Urinary bladder (tissue), 4 donors: ENCODE measurements around the gene SPTAN1. TPM values are rescaled to one million over a fixed set of nuclear protein-coding genes. Genes with fewer than 3 reads are reported as not detected.
"Not testable (repeated sequence)": the region's sequence is repeated elsewhere in the genome, so short reads cannot be mapped to it uniquely, and the experiment has no call there.

Experiments used
- DNase-seq: peaks from one replicate; pipeline ENCODE4 v3.0.0-alpha.2; 2015; ENCODE audit errors: extremely low spot score
- H3K27ac ChIP-seq: one replicate; pipeline ENCODE4 v1.5.1; 2013; ENCODE audit warnings: low read depth, mild to moderate bottlenecking, moderate library complexity
- H3K36me3 ChIP-seq: one replicate; pipeline ENCODE4 v1.6.1; 2013; ENCODE audit warnings: mild to moderate bottlenecking, moderate library complexity; ENCODE audit not compliant: insufficient read depth
- H3K4me1 ChIP-seq: one replicate; pipeline ENCODE4 v1.6.1; 2013; ENCODE audit warnings: mild to moderate bottlenecking, moderate library complexity; ENCODE audit not compliant: insufficient read depth
- H3K4me3 ChIP-seq: one replicate; pipeline ENCODE4 v1.5.1; 2013; ENCODE audit warnings: low read depth, low read length
- WGBS: extraction: QIAGEN DNeasy Blood & Tissue Kit; methylation state at CpG from one replicate; pipeline ENCODE4 v1.1.7; 2013; 5-methylcytosine and 5-hydroxymethylcytosine counted together
- polyA plus RNA-seq: library from polyadenylated mRNA; stranded (reverse); fragments of 200-250 nt; gene quantifications from one replicate; pipeline ENCODE4 v1.2.3, GENCODE V29; 2013
- total RNA-seq: library from RNA; depleted of rRNA; stranded (reverse); fragments of >200 nt; gene quantifications from one replicate; pipeline ENCODE4 v1.2.3, GENCODE V29; 2014
- donor health status: healthy with polysubstance abuse.
- donor health status: healthy.

The SPTAN1 gene
- total and polyA plus RNA-seq, 2 donors = 148 to 308 TPM

DNA sequence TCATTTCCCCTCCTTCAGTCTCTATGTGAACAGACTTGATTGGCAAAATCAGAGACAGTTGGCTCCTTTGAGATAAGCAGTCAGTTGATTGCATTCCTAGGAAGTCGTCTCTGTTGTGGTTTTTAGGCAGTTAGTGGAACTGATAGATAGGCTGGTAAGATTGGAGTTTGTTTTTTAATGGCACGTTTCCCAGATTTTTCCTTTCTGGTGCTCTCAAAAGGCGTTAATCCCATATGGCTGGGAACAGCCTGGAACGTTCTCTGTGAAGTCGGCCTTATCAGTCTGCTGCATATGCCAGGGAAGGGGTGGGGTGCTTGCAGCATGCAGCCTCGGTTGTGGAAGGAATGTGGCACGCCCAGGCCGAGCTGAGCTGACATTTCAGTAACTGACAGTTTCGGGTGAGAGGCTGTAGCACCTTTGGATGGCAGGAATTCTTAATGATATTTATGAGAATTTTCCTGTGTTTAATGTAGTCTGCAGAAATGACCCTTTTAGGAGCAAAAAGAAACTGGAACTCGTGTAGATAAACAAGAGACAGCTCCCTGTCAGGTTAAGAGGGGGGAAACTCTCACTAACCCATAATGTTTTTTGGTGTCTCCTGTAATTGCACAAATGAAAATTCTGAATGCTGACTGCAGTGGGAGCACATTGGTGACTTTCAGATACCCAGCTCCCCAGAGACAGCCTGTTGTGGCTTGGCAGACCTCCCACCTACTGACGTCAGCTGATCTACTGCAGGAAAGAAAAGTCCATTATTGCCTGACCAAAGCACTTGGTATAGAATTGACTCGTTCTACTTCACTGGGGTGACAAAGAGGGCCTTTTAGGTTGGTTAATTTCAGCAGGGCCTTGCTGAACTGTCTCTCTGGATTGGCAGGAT lies 6.3 kb downstream of the SPTAN1 start:
- DNase-seq = peak; percentile 74
- peaks cover 2% of the 10 kb centered on the region for H3K4me1 ChIP-seq
- H3K36me3 ChIP-seq = no peaks in the 10 kb centered on the region
- H3K27ac ChIP-seq = peak overlapping the region; percentile 14
- H3K4me3 ChIP-seq = no peak overlapping the region
- 2% methylated on average over 12 of the region's 12 CpGs for WGBS

DNA sequence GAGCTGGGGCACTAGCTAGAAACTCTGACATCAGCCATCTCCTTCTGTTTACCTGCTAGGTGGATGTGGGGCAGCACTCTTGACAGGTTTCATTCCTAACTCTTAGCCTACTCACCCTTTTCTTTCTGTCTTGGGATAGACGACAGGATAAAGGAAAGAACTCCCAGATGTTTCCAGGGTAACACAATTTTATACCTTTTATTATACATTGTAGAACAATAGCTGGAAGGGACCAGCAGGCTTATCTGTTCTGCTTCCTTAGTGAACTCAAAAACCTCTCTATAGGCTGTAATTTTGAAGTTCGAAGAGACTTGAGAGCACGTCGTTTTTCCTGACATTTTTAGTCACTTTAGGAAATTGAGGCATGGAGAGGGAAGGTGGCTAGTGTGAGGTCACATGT lies 13.2 kb downstream of the SPTAN1 start:
- no peak for DNase-seq
- 76% methylated on average over 4 of the region's 4 CpGs for WGBS
- Histone ChIP-seq H3K27ac (no peak overlapping the region), H3K4me3 (no peak overlapping the region), H3K4me1 (peaks cover 1% of the 10 kb centered on the region), H3K36me3 (peaks cover 7% of the 10 kb centered on the region)

DNA sequence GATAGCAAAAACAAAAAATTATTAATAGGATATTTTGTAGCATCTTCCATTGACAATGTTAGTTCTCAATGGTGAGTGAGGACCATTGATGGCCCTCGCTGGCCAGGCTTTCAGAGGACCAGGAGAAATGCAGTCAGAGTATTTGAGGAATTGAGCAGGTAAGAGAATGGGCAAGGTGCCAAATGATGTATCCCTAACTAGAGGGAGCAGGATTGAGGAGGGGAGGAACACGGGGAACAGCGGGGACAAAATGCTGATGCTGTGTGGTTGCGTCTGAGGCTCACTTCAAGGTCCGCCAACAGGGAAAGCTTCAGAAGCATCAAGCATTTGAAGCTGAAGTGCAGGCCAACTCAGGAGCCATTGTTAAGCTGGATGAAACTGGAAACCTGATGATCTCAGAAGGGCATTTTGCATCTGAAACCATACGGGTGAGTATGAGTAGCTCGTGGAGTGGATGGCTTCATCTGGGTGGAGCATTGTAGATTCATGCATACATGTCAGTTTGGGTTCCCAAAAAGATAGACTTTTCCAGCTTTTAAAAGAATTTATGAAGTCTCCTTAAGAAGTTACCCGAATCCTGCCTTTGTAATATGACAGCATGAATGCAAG lies 16.2 kb downstream of the SPTAN1 start:
- DNase-seq = no peak
- no peak overlapping the region for H3K27ac ChIP-seq
- WGBS = 77% methylated on average over 8 of the region's 8 CpGs
- H3K4me3 ChIP-seq = no peak overlapping the region
- peaks cover 1% of the 10 kb centered on the region for H3K4me1 ChIP-seq
- peaks cover 7% of the 10 kb centered on the region for H3K36me3 ChIP-seq

DNA sequence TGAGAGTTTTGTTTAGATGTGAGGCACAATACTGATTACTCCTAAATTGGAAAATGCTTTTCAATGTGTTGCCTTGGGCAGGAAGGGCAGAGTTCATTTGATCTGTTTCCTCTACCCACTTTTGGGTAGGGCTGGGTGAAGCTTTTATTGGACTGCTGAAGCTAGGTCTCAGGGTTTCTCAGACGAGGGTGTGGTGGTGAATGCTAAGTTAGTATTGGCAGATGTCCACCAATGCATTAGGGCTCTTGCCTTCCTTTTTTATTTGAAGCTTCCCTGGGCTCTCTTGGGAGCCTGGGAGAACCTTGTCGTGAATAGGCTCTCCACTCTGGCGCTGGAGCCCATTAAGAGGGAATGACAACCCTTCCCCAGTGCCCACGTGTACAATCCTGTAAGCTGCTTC lies 23.1 kb downstream of the SPTAN1 start:
- no peak overlapping the region for H3K4me3 ChIP-seq
- H3K4me1 ChIP-seq = no peaks in the 10 kb centered on the region
- H3K27ac ChIP-seq = no peak overlapping the region
- 61% methylated on average over 4 of the region's 4 CpGs for WGBS
- DNase-seq = no peak
- peaks cover 9% of the 10 kb centered on the region for H3K36me3 ChIP-seq

DNA sequence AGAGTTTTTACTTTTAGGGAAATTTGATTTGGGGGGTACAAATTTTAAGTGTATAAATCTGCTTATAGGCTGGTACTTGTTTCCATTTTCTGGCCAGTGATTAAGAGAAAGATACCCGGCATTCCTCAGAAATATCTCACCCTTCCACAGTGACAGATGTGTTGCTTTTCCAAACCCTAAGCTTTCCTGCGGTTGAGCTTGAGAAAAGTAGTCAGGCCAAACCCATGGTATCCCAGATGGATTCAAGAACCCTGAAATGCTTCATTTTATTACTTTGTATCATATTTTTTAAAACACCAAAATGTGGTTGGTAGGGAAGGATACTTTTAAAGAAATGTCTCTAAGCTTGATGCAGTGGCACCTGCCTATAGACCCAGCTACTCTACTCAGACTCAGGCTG lies 23.5 kb downstream of the SPTAN1 start:
- Histone ChIP-seq H3K27ac (no peak overlapping the region), H3K4me3 (no peak overlapping the region), H3K4me1 (no peaks in the 10 kb centered on the region), H3K36me3 (peaks cover 9% of the 10 kb centered on the region)
- WGBS = 85% methylated on average over 2 of the region's 2 CpGs
- DNase-seq = no peak

DNA sequence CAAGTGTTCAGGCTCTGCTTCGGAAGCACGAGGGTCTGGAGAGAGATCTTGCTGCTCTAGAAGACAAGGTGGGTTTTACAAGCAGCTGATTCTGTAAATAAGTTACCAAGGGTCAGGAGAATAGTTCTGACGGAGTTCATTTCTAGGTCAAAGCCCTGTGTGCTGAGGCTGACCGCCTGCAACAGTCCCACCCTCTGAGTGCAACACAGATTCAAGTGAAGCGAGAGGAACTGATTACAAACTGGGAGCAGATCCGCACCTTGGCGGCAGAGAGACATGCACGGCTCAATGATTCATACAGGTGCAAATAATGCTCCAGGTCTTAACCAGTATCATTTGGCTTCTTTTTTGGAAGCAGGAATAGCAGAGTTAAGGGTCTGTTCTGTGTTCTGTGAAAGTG lies 24.8 kb downstream of the SPTAN1 start:
- no peak overlapping the region for H3K27ac ChIP-seq
- DNase-seq = no peak
- no peaks in the 10 kb centered on the region for H3K4me1 ChIP-seq
- 89% methylated on average over 8 of the region's 8 CpGs for WGBS
- H3K36me3 ChIP-seq = peaks cover 10% of the 10 kb centered on the region
- no peak overlapping the region for H3K4me3 ChIP-seq

DNA sequence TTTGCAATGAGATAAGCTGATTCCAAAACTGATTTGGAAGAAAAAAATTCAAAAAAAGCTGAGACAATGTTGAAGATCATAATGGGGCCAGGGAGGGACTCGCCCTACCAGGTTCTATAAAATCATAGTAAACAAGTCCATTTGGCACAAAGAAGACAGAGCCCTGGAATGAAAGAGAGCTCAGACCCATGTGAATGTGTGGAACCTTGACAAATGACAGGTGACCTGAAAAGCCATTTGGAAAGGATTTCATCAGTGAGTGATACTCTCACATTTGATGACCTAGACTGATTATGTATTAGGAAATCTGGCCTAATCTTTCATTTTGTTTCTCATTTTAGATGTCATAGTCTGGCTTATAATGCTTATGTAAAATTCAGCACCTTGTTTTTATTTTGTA lies 26.8 kb downstream of the SPTAN1 start:
- 89% methylated on average over 1 of the region's 1 CpG for WGBS
- Histone ChIP-seq H3K36me3 (peaks cover 26% of the 10 kb centered on the region), H3K4me1 (no peaks in the 10 kb centered on the region), H3K27ac (no peak overlapping the region), H3K4me3 (no peak overlapping the region)
- DNase-seq = no peak

DNA sequence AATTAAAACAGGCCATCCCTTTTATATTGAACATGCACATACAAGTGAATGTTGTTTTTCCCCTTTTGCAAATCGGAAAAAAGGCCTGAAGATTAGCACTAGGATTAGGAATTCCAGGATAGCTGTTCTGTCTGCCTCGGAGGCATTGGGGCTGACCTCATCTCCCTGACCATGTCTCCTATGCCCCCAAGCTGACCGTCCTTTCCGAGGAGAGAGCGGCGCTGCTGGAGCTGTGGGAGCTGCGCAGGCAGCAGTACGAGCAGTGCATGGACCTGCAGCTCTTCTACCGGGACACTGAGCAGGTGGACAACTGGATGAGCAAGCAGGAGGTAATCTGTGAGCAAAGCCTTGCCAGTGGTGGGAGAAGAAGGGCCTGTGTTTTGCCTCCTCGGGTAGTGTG lies 28.3 kb downstream of the SPTAN1 start:
- Histone ChIP-seq H3K36me3 (peaks cover 28% of the 10 kb centered on the region), H3K27ac (no peak overlapping the region), H3K4me3 (no peak overlapping the region), H3K4me1 (no peaks in the 10 kb centered on the region)
- 92% methylated on average over 10 of the region's 10 CpGs for WGBS
- no peak for DNase-seq

DNA sequence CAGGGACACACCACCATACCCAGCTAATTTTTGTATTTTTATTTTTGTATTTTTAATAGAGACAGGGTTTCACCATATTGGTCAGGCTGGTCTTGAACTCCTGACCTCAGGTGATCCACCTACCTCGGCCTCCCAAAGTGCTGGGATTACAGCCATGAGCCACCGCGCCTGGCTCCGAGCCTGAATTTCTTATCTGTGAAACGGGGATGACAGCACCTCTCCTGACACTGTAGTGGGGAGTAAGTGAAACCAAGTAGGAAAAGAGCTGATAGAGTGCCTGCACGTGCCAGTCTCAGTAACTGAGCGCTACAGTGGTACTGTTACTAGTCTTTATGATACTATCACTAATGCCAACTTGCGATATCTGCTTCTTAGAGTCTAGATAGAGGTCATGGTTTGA lies 32.8 kb downstream of the SPTAN1 start:
- H3K4me1 ChIP-seq, H3K4me3 ChIP-seq, H3K27ac ChIP-seq, DNase-seq: not testable (repeated sequence)
- 82% methylated on average over 8 of the region's 8 CpGs for WGBS
- H3K36me3 ChIP-seq = peaks cover 25% of the 10 kb centered on the region

DNA sequence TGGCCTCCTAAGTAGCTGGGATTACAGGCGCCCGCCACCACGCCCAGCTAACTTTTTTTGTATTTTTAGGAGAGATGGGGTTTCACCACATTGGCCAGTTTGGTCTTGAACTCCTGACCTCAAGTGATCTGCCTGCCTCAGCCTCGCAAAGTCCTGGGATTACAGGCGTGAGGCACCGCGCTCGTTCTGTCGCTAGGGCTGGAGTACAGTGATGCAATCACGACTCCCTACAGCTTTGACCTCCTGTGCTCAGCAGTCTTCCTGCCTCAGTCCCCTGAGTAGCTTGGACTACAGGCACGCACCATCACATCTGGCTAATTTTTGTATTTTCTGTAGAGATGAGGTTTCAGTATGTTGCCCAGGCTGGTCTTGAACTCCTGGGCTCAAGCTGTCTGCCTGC lies 34.5 kb downstream of the SPTAN1 start:
- WGBS = 86% methylated on average over 11 of the region's 11 CpGs
- peaks cover 25% of the 10 kb centered on the region for H3K36me3 ChIP-seq
- not testable (repeated sequence) for H3K27ac ChIP-seq, H3K4me3 ChIP-seq, H3K4me1 ChIP-seq, DNase-seq

DNA sequence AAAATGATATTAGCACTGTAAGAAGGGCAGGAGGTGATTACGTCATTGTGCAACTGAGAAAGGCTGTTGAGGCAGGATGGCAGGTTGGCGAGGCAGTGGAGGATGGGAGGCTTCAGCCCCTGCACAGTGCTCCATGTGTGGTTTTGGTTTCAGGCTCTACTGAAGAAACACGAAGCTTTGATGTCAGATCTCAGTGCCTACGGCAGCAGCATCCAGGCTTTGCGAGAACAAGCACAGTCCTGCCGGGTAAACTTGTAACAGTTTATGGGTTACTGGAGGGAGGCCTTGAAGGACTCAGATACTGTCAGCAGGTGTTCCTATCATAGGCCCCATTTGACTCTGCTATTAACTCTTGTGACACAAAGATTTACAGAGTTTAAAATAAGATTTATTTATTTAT lies 35.1 kb downstream of the SPTAN1 start:
- WGBS = 69% methylated on average over 6 of the region's 6 CpGs
- Histone ChIP-seq H3K36me3 (peaks cover 22% of the 10 kb centered on the region), H3K27ac (no peak overlapping the region), H3K4me1 (no peaks in the 10 kb centered on the region), H3K4me3 (no peak overlapping the region)
- no peak for DNase-seq

DNA sequence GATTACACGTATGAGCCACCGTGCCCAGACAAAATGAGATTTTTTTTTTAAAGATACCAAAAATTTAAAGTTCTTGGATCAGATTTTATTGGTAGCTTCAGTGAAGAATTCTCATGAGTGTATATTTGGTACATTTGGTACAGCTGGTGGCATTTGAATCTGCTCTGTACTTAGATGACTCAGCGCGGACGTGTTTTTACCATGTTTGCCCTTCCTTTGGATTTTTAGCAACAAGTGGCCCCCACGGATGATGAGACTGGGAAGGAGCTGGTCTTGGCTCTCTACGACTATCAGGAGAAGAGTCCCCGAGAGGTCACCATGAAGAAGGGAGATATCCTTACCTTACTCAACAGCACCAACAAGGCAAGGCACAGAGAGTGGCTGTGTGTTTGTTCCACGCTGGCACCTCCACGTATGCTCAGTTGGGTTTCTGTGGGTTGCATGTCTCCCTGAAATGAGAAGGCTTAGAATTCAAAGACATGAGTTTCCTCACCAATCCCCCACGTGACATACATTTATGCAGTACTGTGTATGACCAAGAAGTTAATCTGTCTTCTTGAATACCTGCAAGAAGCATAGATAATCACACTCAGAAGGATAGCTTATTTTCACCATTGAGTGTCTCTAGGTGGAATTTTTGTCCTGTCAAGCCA lies 36.3 kb downstream of the SPTAN1 start:
- WGBS = 88% methylated on average over 11 of the region's 11 CpGs
- H3K4me3 ChIP-seq = no peak overlapping the region

DNA sequence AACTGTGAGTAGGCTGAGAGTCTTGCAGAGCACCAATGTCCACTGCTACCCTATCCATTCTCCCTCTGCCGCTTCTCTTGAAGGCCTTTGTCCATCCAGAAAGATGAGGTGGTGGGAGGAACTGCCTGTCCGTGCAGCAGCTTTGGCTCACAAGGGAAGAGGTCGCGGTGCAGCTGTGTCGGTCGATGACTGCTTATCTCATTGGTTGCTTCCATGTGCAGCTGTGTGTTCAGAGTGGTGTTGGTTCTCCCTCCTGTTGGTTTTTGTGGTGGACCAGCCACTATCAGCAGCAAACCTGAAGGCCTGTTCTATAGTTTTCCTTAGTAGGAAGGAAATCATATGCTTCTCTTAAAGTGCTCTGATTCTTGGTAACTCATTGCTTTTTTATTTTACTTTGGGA lies 40.7 kb downstream of the SPTAN1 start:
- no peaks in the 10 kb centered on the region for H3K4me1 ChIP-seq
- WGBS = 82% methylated on average over 6 of the region's 6 CpGs
- peaks cover 4% of the 10 kb centered on the region for H3K36me3 ChIP-seq
- H3K27ac ChIP-seq = no peak overlapping the region
- H3K4me3 ChIP-seq = no peak overlapping the region
- no peak for DNase-seq

More for the DNA sequence above, 36.3 kb downstream of the SPTAN1 start:
- DNase-seq = no peak
- H3K4me1 ChIP-seq = no peaks in the 10 kb centered on the region
- no peak overlapping the region for H3K27ac ChIP-seq
- peaks cover 13% of the 10 kb centered on the region for H3K36me3 ChIP-seq

DNA sequence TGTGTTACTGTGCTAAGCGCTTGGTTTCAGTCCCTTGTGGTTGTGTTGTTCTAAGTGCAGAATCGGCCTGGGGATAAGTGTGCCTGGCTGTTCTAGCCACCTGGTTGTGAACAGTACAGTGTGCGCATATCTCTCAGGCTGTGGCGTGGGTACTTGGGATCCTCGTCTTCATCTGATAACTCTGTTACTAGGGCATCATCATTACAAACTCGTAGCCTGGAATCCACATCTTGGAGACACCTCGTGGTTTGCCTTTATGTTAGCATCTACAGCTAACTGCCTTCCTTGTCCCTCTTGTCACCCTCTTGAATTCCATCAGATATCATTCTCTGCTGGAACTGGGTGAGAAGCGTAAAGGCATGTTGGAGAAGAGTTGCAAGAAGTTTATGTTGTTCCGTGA lies 41.5 kb downstream of the SPTAN1 start:
- H3K4me1 ChIP-seq = no peaks in the 10 kb centered on the region
- no peak overlapping the region for H3K4me3 ChIP-seq
- peaks cover 7% of the 10 kb centered on the region for H3K36me3 ChIP-seq
- no peak overlapping the region for H3K27ac ChIP-seq
- DNase-seq = no peak
- WGBS = 87% methylated on average over 9 of the region's 9 CpGs
